NCI-H1930 (cell line): Measurements from ENCODE around the gene KRCC1.

Experiments used
- DNase-seq, 2 experiments: peaks; one replicate each; lab custom pipeline; 2025; lab: John Stamatoyannopoulos, UW

Gene KRCC1

GRCh38 chr2:88055371-88056128 lies at the start of gene KRCC1:
Gene KRCC1, minus strand, starts transcription at chr2:88055783. Its CDS starts 27,220 bp downstream, at chr2:88028563.
- DNase-seq = peak; percentile 93 to 94

GRCh38 chr2:88100489-88100858 lies 44.9 kb upstream of the KRCC1 start:
- no peak for DNase-seq

- no peak for DNase-seq
Measured at GRCh38 chr2:88099798-88100488, 44.4 kb upstream of the KRCC1 start.

- DNase-seq = no peak
Measured at GRCh38 chr2:88098558-88098900, 42.9 kb upstream of the KRCC1 start.

- no peak for DNase-seq
Measured at GRCh38 chr2:88097891-88098557, 42.4 kb upstream of the KRCC1 start.

GRCh38 chr2:88097192-88097591 lies 41.6 kb upstream of the KRCC1 start:
- no peak for DNase-seq

GRCh38 chr2:88096708-88097107 lies 41.1 kb upstream of the KRCC1 start:
- DNase-seq = no peak

GRCh38 chr2:88095022-88095421 lies 39.4 kb upstream of the KRCC1 start:
- DNase-seq = no peak

GRCh38 chr2:88092773-88093172 lies 37.2 kb upstream of the KRCC1 start:
- no peak for DNase-seq

GRCh38 chr2:88091943-88092342 lies 36.4 kb upstream of the KRCC1 start:
- no peak for DNase-seq

GRCh38 chr2:88090446-88091283 lies 35.1 kb upstream of the KRCC1 start:
- DNase-seq = no peak

GRCh38 chr2:88088999-88089398 lies 33.4 kb upstream of the KRCC1 start:
- no peak for DNase-seq

GRCh38 chr2:88087763-88088162 lies 32.2 kb upstream of the KRCC1 start:
- DNase-seq = no peak

- no peak for DNase-seq
Measured at GRCh38 chr2:88087073-88087472, 31.5 kb upstream of the KRCC1 start.

- DNase-seq = no peak
Measured at GRCh38 chr2:88086401-88086800, 30.8 kb upstream of the KRCC1 start.

GRCh38 chr2:88085602-88086001 lies 30.0 kb upstream of the KRCC1 start:
- DNase-seq = no peak

GRCh38 chr2:88085099-88085498 lies 29.5 kb upstream of the KRCC1 start:
- no peak for DNase-seq

- no peak for DNase-seq
Measured at GRCh38 chr2:88082781-88083180, 27.2 kb upstream of the KRCC1 start.

GRCh38 chr2:88081924-88082608 lies 26.5 kb upstream of the KRCC1 start:
- no peak for DNase-seq

GRCh38 chr2:88080545-88080944 lies 25.0 kb upstream of the KRCC1 start:
- DNase-seq = no peak

GRCh38 chr2:88078643-88079172 lies 23.1 kb upstream of the KRCC1 start:
- no peak for DNase-seq
